SIG-M5 treated with dmso at 0.1 percent for 504 hours (cell line): ENCODE results near the gene MSMP.

Experiments
- DNase-seq: peaks from one replicate; lab custom pipeline; 2025; ENCODE audit not compliant: unreplicated experiment; lab: John Stamatoyannopoulos, UW

MSMP gene

GRCh38 chr9:35746583-35746982 lies 7.5 kb downstream of the MSMP start:
- DNase-seq: no peak

- no peak for DNase-seq
Measured at GRCh38 chr9:35745569-35745968, 8.5 kb downstream of the MSMP start.

- DNase-seq: no peak
Measured at GRCh38 chr9:35743880-35744518, 10.1 kb downstream of the MSMP start.

- peak; percentile 14 for DNase-seq
Measured at GRCh38 chr9:35743452-35743851, 10.6 kb downstream of the MSMP start.

- no peak for DNase-seq
Measured at GRCh38 chr9:35741740-35742139, 12.3 kb downstream of the MSMP start.

- no peak for DNase-seq
Measured at GRCh38 chr9:35740243-35740642, 13.8 kb downstream of the MSMP start.

- DNase-seq: no peak
Measured at GRCh38 chr9:35738924-35739323, 15.2 kb downstream of the MSMP start.

- no peak for DNase-seq
Measured at GRCh38 chr9:35738186-35738585, 15.9 kb downstream of the MSMP start.

- no peak for DNase-seq
Measured at GRCh38 chr9:35737143-35737542, 16.9 kb downstream of the MSMP start.

GRCh38 chr9:35736201-35736633 lies 17.9 kb downstream of the MSMP start:
- DNase-seq: peak; percentile 76

- no peak for DNase-seq
Measured at GRCh38 chr9:35734096-35734495, 20.0 kb downstream of the MSMP start.

- DNase-seq: peak; percentile 56
Measured at GRCh38 chr9:35732800-35733541, 21.1 kb downstream of the MSMP start.

- DNase-seq: peak; percentile 98
Measured at GRCh38 chr9:35732185-35732799, 21.8 kb downstream of the MSMP start, which contains the start of the genes CREB3 and TLN1. CREB3 (plus strand) TSS chr9:35732666; CDS start chr9:35732773, 107 bp downstream. TLN1 (minus strand) TSS chr9:35732195; CDS start chr9:35725694, 6,501 bp downstream.

GRCh38 chr9:35731415-35732184 lies 22.5 kb downstream of the MSMP start:
- peak; percentile 21 for DNase-seq

- DNase-seq: no peak
Measured at GRCh38 chr9:35730486-35730854, 23.6 kb downstream of the MSMP start.

GRCh38 chr9:35729700-35730485 lies 24.2 kb downstream of the MSMP start:
- peak; percentile 77 for DNase-seq

- DNase-seq: peak; percentile 5
Measured at GRCh38 chr9:35729101-35729500, 25.0 kb downstream of the MSMP start.

GRCh38 chr9:35728041-35728971 lies 25.8 kb downstream of the MSMP start:
- DNase-seq: peak; percentile 67

- no peak for DNase-seq
Measured at GRCh38 chr9:35727676-35728040, 26.4 kb downstream of the MSMP start.
